Measurements from ENCODE around the gene PDE4D.
"Not testable (repeated sequence)": the region's sequence is repeated elsewhere in the genome, so short reads cannot be mapped to it uniquely, and the experiment has no call there.

The PDE4D gene

DNA sequence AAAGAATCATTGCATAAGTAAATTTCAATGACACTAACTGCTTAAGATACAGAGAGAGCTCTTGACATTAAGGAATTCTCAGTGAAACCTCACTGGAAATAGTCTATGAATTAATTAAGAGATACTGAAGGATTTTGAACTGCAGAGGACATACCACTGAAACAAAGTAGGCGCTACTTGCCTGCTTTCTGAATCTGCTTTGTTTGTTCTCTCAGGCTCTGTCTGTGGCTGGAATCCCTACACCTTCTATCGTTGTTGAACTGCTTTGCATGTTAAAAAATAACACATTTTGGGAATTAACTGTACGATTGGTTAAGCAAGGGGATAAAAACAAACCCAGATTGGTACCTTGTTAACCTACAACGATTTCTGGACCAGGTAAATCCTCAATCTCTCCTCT is 435.2 kb downstream of the PDE4D start:
- DNase-seq, result no peak

- no peak for DNase-seq
These were observed 443.5 kb downstream of the PDE4D start for GRCh38 chr5:59449905-59450644.

- no peak for DNase-seq
These were observed 447.2 kb downstream of the PDE4D start for GRCh38 chr5:59446356-59446755.

- no peak for DNase-seq
These were observed 447.8 kb downstream of the PDE4D start for GRCh38 chr5:59445741-59446140.

DNA sequence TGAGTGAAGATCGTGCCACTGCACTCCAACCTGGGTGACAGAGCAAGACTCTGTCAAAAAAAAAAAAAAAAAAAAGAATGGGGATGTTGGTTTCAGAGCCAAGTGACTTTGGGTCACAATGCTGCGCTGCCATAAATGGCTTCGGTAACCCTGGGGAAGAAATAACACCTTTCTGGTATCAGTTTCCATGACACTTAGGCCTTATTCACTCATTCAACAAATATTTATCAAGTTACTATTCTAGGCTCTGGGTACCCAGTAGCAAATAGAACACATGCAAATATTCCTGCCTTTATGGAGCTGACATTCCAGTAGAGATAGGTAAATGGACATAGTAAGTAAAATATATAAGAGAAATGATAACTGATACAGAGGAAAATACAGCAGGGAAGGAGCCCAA is 454.2 kb downstream of the PDE4D start:
- no peak for DNase-seq

- DNase-seq, result no peak
These were observed 456.4 kb downstream of the PDE4D start for GRCh38 chr5:59437176-59437575.

- peak; percentile 26 for DNase-seq
These were observed 457.0 kb downstream of the PDE4D start for GRCh38 chr5:59436364-59437148.

DNA sequence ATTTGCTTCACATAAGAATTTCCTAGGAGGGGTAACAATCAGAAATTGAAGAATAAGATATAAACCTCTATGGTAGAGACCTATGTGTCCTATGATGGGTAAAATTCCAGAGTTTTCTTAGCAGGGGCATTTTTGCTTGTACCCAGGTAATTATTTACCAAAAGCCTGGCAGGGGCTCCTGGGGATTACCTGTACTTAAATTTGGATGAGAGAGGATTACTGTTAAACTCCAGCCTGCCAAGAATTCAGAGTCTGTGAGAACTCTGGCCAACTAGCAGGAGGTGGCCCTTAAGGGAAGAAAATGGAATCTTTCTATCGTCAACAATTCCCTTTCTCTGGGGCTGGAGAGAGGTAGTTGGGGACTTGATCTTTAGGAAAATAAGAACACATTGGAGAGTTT is 460.4 kb downstream of the PDE4D start:
- no peak for DNase-seq

- DNase-seq, result no peak
These were observed 463.4 kb downstream of the PDE4D start for GRCh38 chr5:59430066-59430685.

DNA sequence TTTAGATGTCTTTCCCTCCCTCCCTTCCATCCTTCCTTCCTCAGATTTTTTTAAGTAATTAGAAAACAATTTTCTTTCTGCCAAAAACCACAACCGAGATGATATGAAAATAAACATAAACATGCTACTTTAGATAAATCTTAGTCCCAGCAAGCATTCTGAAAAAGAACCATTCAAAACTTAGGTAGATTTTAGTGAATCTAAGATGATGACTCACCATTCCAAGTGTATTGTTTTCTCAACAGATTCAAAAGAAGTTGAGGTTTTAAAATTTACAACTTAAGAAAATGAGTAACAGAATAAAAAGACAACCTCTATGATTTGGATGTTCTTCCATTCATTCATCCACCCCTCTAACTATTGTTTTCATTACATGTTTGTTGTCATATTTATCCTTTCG is 465.1 kb downstream of the PDE4D start:
- DNase-seq, result no peak

DNA sequence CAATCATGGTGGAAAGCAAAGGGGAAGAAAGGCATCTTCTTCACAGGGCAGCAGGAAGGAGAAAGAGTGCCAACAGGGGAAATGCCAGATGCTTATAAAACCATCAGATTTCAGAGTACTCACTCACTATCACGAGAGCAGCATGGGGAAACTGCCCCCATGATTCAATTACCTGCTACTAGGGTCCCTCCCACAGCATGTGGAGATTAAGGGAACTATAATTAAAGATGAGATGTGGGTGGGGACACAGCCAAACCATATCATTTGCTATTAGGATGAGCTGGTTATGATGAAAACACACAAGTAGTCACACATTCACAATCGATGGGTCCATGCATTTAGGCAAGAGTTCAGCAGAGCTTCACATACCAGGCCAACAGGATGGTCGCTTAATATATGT is 469.0 kb downstream of the PDE4D start:
- DNase-seq, result no peak

- DNase-seq, result no peak
These were observed 470.5 kb downstream of the PDE4D start for GRCh38 chr5:59423021-59423420.

- DNase-seq, result no peak
These were observed 471.3 kb downstream of the PDE4D start for GRCh38 chr5:59421986-59422941.

DNA sequence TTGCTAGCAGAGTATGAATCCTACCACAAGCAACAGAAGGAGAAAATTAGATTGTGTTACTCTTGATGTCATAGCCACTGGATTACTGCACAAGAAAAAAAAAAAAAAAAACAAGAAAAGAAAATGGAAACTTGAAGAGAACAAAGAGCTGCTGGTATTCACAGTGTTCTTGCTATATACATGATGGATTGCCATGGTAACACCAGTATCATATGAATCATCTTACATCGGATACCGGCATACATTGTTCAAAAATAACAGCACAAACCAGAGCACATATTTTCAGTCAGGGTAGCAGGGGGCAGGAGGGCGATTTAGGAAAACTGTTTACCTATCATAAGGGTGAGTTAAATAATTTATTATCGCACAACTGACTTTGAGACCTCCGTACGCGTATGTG is 472.9 kb downstream of the PDE4D start:
- no peak for DNase-seq

- DNase-seq, result peak; percentile 26
These were observed 474.7 kb downstream of the PDE4D start for GRCh38 chr5:59418808-59419207.

GRCh38 chr5:59416451-59416850 is 477.1 kb downstream of the PDE4D start:
- DNase-seq, result no peak

DNA sequence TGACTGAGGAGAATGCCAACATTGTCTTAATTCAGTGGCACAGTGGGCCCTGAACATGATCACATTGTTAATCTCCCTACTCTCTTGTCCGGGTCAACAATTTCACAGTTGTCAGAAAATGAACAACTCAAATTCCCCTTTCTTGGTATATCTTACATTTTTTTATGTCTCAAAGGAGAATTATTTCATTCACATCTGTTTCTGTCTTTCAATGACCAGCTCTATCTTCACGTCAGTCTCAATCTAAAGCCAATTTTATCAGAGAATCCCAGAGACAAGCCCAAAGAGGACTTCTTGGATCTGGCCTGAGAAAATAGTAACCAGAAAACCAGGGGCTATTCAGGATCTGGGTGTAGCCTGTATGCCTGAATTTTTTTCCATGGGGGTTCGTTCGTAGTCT is 477.5 kb downstream of the PDE4D start:
- DNase-seq, result no peak

GRCh38 chr5:59412428-59412827 is 481.1 kb downstream of the PDE4D start:
- DNase-seq, result no peak

DNA sequence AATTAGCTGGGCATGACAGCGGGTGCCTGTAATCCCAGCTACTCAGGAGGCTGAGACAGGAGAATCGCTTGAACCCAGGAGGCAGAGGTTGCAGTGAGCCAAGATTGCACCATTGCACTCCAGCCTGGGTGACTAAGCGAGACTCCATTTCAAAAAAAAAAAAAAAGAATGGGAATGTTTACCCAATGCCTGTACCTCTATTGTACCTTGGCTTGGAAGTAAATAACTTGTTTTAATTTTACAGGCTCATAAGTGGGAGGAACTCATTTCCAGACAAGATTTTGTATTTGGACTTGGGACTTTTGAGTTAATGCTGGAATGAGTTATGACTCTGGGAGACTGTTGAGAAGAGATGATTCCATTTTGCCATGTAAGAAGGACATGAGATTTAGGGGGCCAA is 484.5 kb downstream of the PDE4D start:
- DNase-seq, result not testable (repeated sequence)

DNA sequence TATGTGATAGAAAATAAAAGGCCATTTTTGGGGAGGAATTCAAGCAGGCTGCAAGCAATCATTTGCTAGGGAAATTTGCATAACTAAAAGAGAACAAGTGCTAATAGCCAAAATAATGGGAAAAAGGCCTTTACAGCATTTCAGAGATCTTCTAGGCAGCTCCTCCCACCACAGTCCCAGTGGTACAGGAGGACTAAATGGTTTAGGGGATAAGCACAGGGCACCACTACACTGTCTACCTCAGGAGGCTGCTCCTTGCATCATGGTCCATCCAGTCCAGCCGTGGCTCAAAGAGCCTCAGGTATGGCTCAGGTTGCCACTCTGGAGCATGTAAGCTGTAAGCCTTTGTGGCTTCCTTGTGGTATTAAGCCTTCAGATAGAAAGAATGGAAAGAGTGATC is 485.6 kb downstream of the PDE4D start:
- no peak for DNase-seq

DNA sequence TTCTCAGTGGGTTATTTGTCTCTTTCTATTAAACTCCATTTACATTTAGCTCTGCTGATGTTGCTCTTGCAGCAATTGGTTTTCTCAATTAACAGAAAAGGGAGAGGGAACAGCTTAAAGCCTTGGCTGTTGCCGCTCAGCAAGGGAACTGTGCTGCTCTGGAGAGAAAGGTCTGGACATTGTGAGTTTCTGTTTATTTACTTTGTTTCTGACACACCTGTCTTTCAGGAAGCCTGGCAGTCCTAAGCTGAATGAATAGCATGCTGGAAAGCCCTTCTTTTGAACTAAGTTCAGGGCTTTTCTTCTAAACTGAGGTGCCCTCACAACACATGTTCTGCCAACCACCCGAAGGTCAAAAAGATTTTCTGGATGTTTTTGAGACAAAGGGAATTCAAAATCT is 491.9 kb downstream of the PDE4D start:
- peak; percentile 41 for DNase-seq

GRCh38 chr5:59394956-59395355 is 498.6 kb downstream of the PDE4D start:
- not testable (repeated sequence) for DNase-seq

Data from NCI-H510A treated with DMSO at 0.1 percent for 48 hours (cell line).